GM18499 (cell line): ENCODE measurements around the gene ASXL1.
"Not testable (repeated sequence)": the region's sequence is repeated elsewhere in the genome, so short reads cannot be mapped to it uniquely, and the experiment has no call there.

Source experiments
- ATAC-seq: cut with Tn5 transposase; IDR thresholded peaks from one replicate; pipeline ENCODE4 v1.9.1; 2021; ENCODE audit warnings: moderate number of reproducible peaks; ENCODE audit not compliant: insufficient read depth, unreplicated experiment

The ASXL1 gene

DNA sequence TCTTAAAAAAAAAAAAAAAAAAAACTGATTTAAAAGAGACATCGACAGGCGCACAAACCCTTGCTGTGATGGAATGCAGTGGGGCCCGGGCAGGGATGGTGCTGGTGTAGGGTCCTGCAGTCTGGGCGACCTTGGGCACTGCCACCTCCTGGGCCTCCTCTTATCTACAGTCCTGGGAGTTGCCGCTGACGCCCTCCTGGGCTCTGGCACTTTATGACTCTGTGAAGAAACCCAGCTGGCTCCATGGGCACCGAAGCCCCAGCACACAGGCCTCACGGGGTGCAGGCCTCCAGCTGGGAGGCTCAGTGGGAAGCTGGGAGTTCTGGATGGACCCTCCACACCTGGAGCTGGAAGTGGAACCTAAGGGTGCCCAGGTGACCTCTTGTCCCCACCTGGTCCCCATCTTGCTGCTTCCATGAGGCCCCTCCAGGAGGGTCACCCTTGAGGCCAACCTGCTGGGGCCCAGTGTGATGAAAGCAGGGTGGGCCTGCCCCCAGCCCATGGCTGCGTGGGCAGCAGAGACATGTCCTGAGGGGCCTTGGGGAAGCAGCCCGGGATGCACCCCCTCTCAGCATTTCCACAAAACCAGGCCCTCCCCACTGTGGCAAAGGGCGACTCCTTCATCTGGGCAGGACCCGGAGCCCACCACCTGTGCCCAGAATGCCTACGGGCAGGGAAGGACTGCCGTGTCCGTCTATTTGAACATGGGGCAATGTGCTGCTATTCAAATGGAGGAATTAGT lies 104.9 kb downstream of the ASXL1 start:
- no peak for ATAC-seq

DNA sequence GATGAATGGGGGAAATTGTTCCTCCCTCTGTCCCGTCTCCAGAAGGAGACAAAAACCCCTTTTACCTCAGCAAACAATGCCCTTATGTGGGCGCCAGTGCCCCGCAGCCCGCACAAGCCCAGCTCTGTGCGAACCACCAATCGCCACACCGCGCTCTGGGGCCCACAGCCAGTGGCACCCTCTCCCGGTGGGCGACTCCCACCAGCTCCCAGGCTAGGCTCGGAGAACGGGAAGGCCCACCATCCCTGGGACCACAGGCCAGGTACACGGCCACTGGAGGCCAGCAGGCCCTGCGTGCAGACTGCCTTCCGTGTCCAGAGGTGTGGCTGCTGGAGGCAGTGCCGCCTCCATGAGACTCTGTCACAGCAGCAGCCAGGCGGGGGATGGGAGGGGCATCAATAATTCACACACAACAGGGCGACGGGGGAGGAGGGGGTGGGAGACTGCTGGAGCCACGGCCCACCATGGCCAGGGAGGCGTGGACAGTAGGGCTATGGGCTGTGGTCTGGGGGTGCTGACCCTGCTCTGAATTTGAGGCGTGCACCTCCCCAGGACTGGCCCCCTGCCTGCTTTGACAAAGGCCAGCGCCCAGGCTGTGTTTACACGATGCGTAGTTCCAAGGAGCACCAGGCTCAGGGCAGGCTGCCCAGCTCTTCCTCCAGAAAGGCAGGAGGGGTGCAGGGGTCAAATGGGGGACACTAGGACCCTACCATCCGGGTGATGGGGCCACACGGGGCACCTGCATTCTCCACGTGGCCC lies 105.7 kb downstream of the ASXL1 start:
- ATAC-seq: no peak

DNA sequence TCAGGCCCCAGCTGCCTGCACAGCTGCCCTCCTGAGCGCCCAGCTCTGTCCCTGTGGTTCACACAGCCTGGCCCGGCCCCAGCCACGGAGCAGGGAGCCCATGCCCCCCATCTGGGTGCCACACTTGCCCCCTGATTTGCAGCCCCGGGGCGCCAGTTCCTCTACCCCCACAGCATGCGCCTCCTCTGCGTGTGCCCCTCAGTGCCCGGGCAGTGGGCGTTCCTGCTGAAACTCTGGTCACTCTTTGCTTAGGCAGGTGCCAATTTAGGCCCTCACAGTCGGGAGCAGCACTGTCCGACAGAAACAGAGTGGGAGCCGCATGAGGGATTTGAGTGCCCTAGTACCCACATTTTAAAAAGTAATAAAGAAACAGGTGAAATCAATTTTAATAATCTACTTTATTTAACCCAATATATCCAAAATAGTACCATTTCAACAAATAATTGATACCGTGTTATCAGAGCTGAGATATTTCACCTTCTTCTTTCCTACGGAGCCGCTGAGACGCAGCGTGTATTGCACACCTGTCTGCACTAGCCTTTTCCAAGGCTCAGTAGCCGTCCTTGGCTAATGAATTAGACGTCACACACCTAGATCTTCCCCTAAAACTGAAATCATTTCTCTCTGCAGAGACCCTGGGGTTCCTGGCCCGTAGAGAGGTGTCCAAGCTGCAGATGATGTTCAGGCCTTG lies 106.4 kb downstream of the ASXL1 start:
- ATAC-seq: no peak

DNA sequence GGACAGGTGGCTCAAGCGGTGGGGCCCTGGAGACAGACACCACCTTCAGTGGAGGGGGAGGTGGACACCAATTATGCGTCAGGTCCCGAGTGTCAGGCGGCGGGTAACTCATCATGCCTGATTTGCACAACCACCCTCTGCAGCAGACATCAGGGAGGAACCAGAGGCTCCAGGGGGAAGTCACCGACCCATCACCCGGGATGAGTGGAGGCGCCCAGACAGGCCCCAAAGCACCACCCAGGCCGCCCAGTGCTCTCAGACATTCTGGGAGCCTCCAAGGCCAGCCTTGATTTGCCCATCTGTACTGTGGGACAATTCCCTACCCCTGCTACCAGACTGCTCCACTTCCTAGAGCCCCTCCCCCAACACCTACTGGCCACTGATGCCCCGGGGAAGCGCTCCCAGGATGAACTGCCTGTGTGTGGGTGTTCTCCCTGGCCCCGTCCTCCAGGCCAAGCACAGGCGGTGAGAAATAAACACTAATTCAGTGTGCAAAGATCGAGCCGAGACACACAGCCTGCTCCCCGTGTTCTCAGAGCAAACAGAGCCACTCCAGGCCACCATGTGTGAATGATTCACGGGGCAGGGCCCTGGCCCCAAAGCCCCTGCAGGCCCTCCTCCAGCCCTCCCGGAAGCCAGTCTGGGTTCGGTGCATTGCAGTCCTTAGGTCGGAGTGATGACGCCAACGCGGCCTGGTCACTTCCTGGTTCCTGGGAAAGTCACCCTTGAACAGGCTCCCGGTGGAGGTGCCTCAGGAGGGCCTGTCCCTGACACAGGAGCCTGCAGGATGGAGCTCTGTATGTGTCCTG lies 107.2 kb downstream of the ASXL1 start:
- ATAC-seq: no peak

DNA sequence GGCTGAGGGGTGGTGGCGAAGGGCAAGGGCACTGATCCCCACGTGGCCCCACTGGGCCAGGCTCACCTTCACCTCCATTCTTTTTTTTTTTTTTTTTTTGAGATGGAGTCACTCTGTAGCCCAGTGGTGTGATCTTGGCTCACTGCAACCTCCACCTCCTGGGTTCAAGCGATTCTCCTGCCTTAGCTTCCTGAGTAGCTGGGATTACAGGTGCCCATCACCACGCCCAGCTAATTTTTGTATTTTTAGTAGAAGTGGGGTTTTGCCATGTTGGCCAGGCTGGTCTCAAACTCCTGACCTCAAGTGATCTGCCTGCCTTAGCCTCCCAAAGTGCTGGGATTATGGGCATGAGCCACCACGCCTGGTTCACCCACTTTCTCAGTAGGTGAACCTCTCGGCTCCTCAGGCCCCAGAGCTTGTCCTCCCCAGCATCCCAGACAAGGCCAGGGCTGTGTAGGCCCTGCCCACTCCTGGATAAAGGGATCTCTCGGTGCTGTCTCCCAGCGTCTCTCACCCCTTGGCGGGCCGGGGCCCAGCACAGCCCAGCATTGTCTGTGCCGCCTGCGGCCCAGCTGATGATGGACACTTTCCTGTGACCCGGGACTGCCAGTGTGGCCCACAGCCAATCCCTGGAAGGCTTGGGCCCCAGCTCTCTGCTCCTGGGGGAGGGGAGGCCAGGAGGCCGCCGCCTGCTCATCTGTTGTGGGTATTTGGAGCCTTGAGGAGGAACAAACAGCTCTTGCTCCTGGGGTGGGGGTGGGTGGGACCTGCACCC lies 108.0 kb downstream of the ASXL1 start:
- ATAC-seq: not testable (repeated sequence)

DNA sequence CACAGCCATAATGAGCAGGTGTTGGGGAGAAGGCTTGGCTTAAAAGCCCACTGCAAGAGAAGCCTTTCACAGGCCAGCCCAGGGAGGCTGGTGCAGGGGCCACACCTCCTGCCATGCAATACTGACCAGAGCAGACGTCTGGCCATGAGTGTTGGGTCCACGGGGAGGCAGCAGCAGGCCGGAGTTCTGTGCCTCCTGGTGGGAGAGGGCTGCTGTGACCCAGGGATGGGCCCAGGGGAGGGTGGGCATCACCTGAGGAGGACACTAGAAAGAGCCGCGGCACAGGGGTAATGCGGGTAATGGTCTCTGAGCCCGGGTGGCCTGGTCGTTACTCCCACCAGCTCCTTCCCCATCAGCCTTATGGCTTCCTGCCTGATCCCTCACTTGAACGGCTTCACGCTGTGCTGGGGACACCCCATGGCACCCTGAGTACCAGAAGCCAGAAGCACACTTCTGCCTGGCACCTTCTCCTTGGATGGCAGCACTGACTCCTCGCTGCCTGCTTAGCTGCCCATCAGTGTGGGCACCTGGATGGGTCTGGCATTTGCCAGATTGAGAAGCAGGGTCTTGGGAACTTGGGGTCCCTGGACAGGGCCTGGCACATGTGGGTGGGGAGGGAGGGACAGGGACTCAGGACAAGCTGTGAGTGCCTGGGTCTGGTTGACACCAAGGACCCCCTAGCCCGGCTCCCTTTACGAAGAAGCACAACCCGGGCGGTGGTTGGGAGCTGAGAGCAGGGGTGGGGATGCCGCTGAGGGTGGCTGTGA lies 108.8 kb downstream of the ASXL1 start:
- no peak for ATAC-seq

DNA sequence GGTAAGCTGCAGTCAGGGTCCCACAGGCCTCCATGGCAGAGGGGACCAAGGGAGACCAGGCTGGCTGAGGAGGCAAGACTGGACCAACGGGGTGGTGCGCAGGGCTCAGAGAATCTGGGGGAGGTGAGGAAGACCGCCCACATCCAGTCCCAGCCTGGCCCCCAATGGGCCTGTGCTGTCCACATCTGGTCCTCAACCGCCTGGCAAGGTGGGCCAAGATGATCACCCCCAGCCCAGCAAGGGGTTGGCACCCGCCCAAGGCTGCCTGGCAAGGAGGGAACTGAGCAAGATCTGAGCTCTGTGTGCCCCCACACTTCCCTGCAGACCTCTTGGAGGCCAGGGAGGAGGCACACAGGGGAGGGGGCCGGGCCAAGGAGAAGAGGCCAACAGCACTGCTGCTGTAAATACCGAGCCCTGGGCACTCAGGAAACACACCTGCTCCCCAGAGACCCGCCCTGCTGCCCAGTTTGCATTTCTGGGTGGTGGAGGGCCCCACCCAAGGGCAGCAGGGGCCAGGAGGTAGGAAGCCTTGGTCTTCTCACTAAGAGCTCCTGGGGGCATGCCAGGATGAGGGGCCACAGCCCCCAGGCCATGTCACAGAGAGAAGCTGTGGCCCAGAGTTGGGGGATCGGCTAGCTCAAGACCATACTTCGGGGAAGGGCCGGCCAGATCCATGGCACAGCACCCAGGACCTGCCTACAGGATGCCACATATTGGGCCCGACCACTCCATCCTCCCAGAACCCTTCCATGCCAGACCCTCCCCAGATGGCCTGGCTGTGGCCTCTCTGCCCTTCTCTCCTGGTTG lies 109.6 kb downstream of the ASXL1 start:
- no peak for ATAC-seq

DNA sequence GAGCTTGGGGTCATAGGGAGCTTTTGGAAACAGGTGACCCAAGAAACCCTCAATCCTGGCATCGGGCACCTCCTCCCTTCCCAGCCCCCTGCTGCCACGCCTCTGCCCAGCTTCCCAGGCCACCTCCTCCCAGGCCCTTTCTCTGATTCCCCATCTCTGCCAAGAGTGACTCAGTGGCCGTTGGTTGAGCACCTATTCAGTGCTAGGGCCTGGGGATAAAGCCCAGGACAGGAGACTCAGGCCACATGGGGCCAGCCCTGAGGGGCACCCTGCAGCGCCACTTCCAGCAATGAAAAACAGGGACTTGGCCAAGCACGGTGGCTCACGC lies 110.1 kb downstream of the ASXL1 start:
- no peak for ATAC-seq

DNA sequence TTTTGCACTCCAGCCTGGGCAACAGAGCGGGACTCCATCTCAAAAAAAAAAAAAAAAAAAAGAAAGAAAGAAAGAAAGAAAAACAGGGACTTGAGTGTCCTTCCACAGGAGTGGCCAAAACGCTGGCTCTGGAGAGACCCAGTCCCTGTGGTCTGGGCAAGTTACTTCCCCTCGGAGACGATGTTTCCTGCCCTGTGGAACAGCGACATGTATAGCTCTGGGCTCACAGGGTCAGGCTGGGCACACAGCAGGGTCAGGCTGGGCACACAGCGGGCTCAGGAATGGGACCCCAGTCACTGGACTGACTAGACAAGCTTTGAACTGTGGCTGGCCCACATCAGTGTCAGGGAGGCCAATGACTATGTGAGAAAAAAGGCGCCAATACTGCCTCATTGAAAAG lies 110.7 kb downstream of the ASXL1 start:
- ATAC-seq: no peak

DNA sequence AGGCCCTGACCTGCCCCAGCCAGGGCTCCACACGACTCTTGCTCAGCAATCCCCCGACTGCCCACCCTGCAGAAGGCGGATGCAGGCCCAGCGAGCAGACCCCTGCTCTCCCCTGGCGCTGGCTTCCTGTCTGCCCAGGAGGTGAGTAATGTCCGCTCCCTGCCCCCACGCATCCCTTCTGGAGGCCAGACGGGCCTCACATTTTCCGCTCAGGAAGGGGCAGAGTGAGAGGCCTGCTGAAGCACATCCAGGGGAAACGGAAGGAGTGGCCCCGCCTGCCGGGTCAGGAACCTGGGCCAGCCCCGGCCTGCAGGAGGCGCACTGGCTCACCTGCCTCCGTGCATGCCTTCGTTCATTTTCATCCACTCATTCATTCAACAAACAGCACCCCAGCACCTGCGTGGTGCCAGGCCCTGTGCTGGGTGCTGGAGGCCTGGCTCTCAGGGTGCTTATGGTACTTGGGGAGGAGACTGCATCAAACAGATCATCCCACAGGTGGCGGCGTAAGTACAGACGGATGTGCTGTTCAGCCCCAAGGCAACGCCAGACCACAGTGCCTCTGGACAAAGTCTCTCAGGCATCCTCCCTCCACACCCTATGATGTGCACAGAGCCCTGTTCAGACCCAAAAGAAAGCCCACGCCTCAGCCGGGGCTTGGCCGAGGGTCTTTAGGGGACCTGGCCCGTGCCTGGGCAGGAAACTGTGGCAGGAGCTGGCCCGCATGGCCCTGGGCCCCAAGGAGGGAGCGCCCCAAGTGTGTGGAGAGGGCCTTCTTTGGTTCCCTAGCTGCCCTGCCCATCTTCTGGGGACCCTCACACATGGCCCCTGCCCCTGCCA lies 112.1 kb downstream of the ASXL1 start:
- no peak for ATAC-seq

DNA sequence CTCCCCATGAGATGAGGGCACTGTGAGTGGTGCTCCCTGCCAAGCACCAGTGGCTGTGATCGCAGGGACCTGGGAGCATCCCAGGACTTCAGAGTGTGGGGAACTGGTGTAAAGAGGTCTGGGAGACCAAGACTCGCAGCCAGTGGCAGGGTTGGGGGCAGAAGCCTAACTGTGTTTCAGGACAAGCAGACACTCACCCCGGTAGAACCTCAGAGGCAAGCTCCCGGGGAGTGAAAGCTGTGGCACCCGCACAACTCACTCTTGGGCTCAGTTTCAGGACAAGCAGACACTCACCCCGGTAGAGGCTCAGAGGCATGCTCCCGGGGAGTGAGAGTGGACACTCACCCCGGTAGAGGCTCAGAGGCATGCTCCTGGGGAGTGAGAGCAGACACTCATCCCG lies 112.8 kb downstream of the ASXL1 start:
- ATAC-seq: no peak

DNA sequence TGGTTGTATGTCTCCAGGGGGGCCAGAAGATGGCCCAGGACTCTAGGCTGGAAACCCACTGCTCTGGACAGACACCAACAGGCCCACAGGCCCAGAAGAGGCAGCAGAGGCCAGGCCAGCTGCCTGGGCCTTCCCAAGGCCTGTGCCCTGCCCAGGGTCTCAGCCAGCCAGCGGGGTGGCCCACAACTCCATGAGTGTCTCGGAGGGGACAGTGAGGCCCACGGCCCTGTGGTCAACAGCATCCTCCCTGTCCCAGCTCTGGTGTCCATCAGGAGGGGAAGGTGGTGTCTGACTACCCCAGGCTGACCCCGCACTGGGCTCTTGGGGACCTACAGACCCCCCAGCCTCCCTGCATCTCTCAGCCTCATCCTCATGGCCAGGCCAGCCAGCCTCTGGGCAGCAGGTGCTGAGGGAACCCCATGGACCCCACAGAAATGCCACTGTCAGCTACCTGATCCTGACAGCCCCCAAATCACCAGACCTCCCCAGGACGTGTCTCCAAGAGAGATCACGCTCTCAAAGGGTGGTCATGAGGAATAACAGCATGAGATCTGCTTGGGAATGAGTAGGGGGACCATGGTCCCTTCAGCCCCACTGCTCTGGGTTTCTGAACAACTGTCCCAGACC lies 114.6 kb downstream of the ASXL1 start:
- ATAC-seq: no peak

DNA sequence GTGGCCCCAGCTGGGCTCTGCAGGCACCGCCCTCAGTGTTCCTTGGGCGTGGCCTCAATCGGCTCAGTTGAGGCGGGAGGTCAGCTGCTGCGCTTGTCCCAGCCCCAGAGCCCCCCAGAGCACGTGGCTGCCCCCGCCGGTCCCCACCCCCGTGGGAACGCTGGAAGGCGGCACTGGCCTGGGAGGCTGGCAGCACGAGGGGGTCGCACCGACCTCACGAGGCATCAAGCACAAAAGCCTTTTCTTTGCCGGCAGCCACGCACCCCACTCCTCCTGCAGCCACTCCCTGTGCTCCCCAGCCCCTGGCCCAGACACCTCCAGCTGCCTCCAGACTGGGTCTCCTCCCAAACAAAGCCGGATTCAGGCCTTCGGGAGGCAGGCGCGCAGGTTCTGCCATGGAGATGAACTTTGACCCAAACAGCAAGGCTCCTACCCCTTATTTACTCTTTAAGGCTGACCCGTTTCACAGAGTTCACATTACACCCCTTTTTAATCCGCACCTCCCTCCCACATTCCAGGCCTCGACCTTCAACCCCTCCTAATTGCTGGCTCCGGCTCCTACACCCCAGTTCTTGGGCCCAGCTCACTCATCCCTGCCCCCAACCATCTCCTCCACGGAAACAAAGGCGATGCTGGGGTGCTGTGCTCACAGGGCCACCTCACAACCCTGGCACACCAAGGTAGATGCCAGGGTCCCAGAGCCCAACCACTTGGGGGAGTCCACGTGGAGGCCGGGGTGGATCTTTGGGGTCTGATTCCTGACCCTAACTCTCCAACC lies 115.3 kb downstream of the ASXL1 start:
- no peak for ATAC-seq

DNA sequence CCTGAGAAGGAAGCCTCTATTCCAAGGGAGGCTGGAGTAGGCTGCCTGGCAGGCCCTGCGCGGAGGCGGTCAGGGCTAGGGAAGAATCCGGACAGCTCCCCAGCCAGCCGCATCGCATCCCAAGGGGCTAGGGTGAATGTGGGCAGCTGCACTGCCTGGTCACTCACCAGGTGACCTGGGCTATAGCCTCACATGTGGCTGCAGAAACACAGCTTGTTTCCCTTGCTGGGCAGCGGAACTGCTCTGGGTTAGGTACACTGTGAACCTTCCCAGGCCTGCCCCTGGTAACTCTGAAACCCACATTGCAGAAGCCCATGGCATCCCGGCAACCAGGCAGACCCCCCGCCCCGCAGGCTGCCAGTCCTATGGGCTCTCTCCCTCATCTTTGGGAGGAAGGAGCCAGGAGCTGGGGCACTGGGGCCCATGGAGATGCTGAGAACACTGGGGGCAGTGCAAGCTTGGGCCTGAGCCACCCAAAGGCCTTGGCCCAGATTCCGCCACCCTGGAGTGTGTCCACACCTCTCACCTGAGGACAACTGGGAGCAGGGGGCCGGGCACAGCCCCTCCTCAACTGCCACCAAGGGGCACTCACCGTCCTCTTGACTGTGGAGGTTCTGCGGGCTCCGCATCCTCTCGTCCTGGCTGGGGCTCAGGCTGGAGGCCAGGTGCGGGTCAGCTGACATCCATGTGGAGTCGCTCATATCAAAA lies 116.0 kb downstream of the ASXL1 start:
- ATAC-seq: no peak

DNA sequence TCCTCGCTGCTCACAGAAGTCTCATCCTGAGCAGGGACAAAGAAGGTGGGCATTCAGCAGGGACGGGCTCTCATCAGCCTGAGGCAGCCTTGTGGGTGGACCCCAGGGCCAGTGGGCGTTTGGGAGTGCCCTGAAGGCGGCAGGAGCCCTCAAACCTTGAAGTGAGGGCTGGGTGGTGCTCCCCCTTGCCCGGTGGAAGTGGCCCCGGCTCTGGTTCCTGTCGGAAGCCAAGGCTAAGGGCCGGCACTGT lies 116.5 kb downstream of the ASXL1 start:
- ATAC-seq: no peak
